Measurements from ENCODE around the gene USP24.

GRCh38 chr1:55216096-55216495, 932 bp upstream of the USP24 start:
- TF ChIP-seq CTCF (IDR thresholded peaks at IDR 0.05) (no peak), POLR2A (IDR thresholded peaks at IDR 0.05) (no peak)
